NOMO-1 (cell line): Measurements from ENCODE around the gene COG2.
"Not testable (repeated sequence)": the region's sequence is repeated elsewhere in the genome, so short reads cannot be mapped to it uniquely, and the experiment has no call there.

ENCODE experiments used
- DNase-seq, 2 experiments: peaks; one replicate each; lab custom pipeline; 2025; ENCODE audit not compliant: unreplicated experiment in 2 of 2; lab: John Stamatoyannopoulos, UW

COG2 gene

GRCh38 chr1:230669543-230669942, 27.3 kb downstream of the COG2 start:
- no peak for DNase-seq

GRCh38 chr1:230674581-230674980, 32.3 kb downstream of the COG2 start:
- DNase-seq: no peak

DNA sequence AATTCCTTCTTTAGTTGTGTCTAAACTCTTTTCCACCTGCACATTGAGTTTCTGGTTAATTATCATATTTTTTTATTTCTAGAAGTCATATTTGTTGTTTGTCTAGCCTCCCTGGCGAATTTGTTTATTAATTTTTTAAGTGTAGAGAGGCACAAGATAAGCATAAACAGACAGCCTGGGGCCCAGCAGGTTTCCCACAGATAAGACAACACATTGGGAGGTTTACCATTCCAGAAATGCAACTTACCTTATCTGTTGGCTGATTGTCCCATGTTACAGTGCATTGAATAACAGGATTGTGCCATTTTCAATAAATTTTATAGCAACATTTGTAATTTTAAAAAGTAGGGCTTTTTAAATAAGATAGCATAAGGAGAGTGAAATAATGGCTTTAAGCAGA, 34.9 kb downstream of the COG2 start:
- DNase-seq: no peak

- no peak for DNase-seq
These were observed 36.9 kb downstream of the COG2 start for GRCh38 chr1:230679192-230679591.

DNA sequence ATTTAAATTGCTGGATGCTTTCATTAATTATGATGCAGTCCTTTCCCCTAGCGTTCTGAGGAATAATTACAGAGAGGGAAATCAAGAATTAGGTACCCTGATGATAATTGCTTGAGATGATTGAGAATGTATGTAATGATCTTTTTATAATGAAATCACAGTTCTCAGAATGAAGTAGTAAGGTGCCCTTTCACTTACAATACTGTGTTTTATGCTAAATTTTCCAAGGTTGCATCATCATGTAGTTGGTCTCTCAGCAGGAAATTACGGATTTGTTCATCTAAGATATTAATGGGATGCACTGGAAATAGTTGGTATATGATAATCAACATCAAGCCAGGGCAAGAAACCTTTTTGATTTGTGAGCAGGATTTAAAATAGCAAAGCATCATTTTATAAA, 37.5 kb downstream of the COG2 start:
- DNase-seq: no peak

DNA sequence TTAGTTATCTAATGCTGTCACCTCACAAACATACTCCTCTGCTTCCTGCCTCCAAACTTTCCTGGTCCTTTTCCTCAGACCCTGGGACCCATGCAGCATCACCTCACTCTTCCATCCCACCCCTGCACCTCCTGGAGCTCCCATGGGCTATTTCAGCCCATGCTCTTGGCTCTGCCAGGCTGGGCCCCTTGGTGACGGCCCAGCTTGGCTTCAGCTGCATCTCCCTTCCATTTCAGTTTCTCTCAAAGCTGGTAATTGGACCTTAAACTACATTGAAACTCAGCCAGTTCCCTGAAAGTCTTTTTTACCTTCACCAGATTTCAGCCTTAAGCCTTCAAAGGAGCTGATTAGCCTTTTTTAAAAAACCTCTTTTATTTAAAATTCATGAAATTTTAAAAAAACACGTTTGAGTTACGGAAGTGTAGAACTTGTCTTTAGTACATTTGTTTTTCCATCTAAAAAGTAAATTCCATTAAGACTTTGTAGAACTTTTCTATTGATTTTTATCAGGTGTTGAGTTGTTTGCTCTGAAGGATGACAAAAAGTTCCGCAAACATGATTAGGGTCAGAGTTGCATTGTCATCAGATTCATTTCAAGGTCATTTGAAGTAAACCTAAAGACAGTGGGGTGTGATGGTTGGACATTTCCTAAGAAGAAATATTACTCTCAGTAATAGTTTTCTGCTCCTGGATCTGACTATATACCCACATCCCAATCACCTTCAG, 38.2 kb downstream of the COG2 start:
- no peak for DNase-seq

DNA sequence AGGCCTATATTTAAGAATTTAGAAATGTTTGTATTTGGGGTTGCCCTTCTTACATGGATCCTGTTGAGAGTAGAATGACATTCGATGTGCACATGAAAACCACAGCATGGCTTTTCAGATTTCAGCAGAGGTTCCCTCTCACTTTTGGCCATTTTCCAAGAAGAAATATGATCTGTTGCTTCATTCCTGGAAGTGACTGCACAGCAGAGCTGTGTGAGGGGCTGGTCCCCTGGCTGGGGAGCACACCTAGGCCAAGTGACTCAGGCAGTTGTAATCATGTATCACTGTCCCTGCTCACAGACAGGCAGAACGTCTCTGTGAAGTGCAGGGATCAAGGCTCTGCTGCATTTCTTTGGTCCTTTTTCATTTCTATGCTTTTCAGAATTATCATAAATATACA, 39.3 kb downstream of the COG2 start:
- no peak for DNase-seq

GRCh38 chr1:230682274-230682673, 40.0 kb downstream of the COG2 start:
- no peak for DNase-seq

DNA sequence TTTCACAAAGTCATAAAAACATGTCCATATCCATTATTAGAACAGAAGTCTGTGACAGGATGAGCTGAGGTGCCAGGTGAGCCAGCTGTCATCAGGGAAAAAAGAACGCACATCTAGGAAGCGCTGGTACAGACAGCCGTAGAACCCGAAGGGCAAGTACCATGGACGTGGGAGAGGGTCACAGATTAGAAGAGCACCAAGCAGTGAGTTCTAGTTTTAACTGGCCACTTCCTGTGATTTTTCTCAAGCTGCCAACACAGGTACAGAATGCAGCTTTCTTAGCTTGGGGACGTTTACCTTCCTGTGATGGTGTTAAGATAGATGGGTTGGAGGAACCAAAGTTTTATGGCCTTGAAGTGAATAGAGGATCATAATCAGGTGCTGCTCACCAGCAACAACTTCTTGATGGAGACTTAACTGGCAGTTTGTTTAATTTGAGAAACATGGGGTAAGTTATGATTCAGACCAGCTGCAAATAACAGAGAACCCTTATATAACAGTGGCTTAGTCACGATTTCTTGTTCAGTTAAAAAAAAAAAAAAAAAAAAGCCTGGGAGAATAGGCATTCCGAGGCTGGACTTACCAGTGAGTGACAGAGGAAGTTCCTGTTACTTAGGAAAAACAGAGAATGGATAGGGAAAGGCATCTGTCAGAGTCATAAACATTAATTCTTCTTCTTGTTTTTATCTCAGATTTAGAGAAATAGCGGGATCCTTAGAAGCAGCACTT, 40.8 kb downstream of the COG2 start:
- no peak for DNase-seq

DNA sequence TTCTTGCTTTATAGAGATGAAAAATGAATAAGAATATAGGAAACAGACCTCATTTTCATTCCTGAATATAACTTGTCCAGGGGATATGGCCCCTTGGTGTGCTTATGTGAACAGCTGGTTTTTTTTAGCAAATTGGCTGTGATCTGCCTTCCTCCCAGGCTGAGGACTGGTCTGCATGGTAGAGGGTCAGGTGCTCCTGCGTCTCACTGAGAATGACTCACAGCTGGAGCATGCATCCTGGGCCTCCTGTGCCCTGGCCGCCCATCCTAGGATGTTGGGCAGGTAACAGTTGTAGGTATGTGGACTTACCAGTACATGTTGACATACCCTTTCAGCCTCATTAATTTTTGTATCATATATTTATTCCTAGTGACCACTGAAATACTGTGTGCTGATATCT, 41.9 kb downstream of the COG2 start:
- DNase-seq: no peak

GRCh38 chr1:230684998-230685397, 42.7 kb downstream of the COG2 start:
- no peak for DNase-seq

GRCh38 chr1:230686747-230687146, 44.5 kb downstream of the COG2 start:
- no peak for DNase-seq

GRCh38 chr1:230690101-230690500, 47.8 kb downstream of the COG2 start:
- no peak for DNase-seq

- no peak for DNase-seq
These were observed 49.3 kb downstream of the COG2 start for GRCh38 chr1:230691615-230692014.

- DNase-seq: no peak
These were observed 50.9 kb downstream of the COG2 start for GRCh38 chr1:230693221-230693620.

GRCh38 chr1:230693777-230694176, 51.5 kb downstream of the COG2 start:
- DNase-seq: no peak

GRCh38 chr1:230694464-230694863, 52.2 kb downstream of the COG2 start:
- DNase-seq: no peak

DNA sequence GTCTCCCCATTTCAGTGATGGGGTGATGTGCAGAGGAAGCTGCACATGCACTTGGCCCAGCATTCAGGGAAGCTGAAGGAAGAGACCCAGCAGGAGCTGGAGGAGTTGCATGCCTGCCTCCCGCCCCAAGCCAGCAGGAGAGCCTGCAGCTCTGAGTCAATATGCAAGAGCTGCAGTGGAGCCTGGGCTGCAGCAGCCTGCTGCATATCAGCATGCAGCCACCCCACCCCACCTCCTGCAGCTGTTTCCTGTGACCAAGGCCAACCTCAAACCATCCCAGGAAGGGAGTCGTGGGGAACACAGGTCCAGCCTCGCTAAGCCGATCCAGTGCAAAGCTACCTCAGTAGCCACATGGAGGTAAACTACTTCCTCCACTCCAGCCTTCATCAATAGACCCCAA, 52.7 kb downstream of the COG2 start:
- no peak for DNase-seq

DNA sequence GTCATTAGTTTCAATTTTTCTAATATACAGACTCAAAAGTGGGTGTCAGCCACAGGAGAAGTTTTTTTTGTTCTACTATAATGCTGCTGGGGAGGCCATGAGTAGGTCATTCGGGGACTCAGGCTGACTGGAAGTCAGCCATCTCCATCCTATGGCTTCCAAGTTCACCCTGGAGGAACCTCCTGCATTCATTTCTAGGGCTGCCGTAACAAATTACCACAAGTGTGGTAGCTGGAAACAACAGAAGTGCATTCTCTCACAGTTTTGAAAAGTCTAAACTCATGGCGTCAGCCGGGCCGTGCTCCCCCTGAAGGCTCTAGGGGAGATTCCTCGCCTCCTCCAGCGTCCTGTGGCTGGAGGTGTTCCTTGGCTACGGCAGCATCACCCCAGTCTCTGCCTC, 53.9 kb downstream of the COG2 start:
- DNase-seq: no peak

GRCh38 chr1:230696722-230697437, 54.6 kb downstream of the COG2 start:
- DNase-seq: no peak

DNA sequence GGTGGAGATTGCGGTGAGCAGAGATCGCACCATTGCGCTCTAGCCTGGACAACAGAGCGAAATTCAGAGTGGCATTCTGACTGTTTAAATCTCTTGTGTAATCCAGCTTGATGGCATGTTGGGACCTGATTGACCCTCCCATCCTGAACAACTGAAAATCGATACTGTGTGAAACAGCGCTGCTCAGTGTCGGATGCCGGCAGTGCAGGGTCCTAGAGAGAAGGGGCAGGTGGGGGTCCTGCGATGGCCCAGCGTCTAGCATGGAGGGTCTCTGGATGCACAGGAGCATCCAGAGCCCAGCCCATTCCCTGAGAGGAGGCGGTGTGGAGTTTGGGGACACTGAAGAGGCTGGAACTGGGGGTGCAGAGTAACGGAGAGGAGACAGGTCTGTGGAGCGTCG, 55.8 kb downstream of the COG2 start:
- no peak for DNase-seq

- not testable (repeated sequence) for DNase-seq
These were observed 56.7 kb downstream of the COG2 start for GRCh38 chr1:230698964-230699363.
